CD4-positive, alpha-beta memory T cell (primary cell): ENCODE data around the gene SMPD1. TPM values are rescaled to one million over a fixed set of nuclear protein-coding genes. Genes with fewer than 3 reads are reported as not detected.
A peak's percentile ranks its signal among the peaks of the same experiment; 100 is the strongest.

Experiments
- CTCF ChIA-PET: fragments of 350-600 bp; sonication (Branson Sonifier 250); formaldehyde crosslinking; loops from one replicate; lab custom pipeline; 2021; ENCODE audit warnings: inconsistent platforms; ENCODE audit not compliant: partially characterized antibody; lab: Charles Lee
- POLR2A ChIA-PET: fragments of 350-600 bp; sonication (Branson Sonifier 250); formaldehyde crosslinking; loops from one replicate; lab custom pipeline; 2021; ENCODE audit not compliant: partially characterized antibody; lab: Charles Lee
- DNase-seq, 5 donors: peaks; one replicate each; pipeline versions ENCODE4 v3.0.0 to v3.0.0-alpha.2; 2020 to 2022; ENCODE audit warnings: mixed read lengths in 1 of 5
- H3K27ac ChIP-seq: one replicate; pipeline ENCODE4 v1.7.0; 2013; ENCODE audit warnings: low read depth, low read length
- H3K27me3 ChIP-seq: 2 replicates; pipeline ENCODE4 v1.7.0; 2013; ENCODE audit warnings: mild to moderate bottlenecking, low read length, moderate library complexity; ENCODE audit not compliant: insufficient read depth
- H3K36me3 ChIP-seq: 2 replicates; pipeline ENCODE4 v1.7.0; 2013; ENCODE audit warnings: mild to moderate bottlenecking, low read length, moderate library complexity; ENCODE audit not compliant: insufficient read depth
- H3K4me1 ChIP-seq: 2 replicates; pipeline ENCODE4 v1.7.0; 2013; ENCODE audit warnings: mild to moderate bottlenecking, low read length, moderate library complexity; ENCODE audit not compliant: insufficient read depth
- H3K4me3 ChIP-seq, 2 donors: one replicate each; pipeline ENCODE4 v1.7.0; 2013; ENCODE audit warnings: low read length in 2 of 2, mild to moderate bottlenecking in 1 of 2
- H3K9me3 ChIP-seq, 2 donors: one replicate each; pipeline ENCODE4 v1.7.0; 2013; ENCODE audit warnings: low read length in 2 of 2, control low read depth in 1 of 2; ENCODE audit not compliant: control insufficient read depth in 1 of 2
- H3K27ac Mint-ChIP-seq, 7 donors: one replicate each; pipeline ENCODE4 v1.8.0; 2020 to 2021; ENCODE audit warnings: mixed read lengths in 7 of 7, mild to moderate bottlenecking in 6 of 7, inconsistent platforms in 3 of 7, moderate library complexity in 3 of 7
- H3K27me3 Mint-ChIP-seq, 2 donors: one replicate each; pipeline ENCODE4 v1.8.0; 2020 to 2021; ENCODE audit warnings: mixed read lengths in 2 of 2
- H3K36me3 Mint-ChIP-seq, 2 donors: one replicate each; pipeline ENCODE4 v1.8.0; 2020 to 2021; ENCODE audit warnings: mixed read lengths in 2 of 2, inconsistent platforms in 1 of 2, mild to moderate bottlenecking in 1 of 2
- H3K4me1 Mint-ChIP-seq, 4 donors: one replicate each; pipeline ENCODE4 v1.8.0; 2020 to 2021; ENCODE audit warnings: mixed read lengths in 4 of 4, mild to moderate bottlenecking in 1 of 4
- H3K4me3 Mint-ChIP-seq, 8 donors: one replicate each; pipeline ENCODE4 v1.8.0; 2020 to 2021; ENCODE audit warnings: mixed read lengths in 8 of 8, mild to moderate bottlenecking in 7 of 8, moderate library complexity in 6 of 8, inconsistent platforms in 3 of 8
- H3K9me3 Mint-ChIP-seq, 8 donors: one replicate each; pipeline ENCODE4 v1.8.0; 2020 to 2021; ENCODE audit warnings: mixed read lengths in 8 of 8, mild to moderate bottlenecking in 5 of 8, inconsistent platforms in 3 of 8, moderate library complexity in 1 of 8
- intact Hi-C: fragments of 100-400 bp; cut with micrococcal nuclease; formaldehyde crosslinking; loops from one replicate; pipeline ENCODE4 v1.15.1; 2023
- polyA plus RNA-seq, 2 donors: library from polyadenylated mRNA; unstranded; fragments of 300-500 nt; fragmentation: Illumina TruSeq; gene quantifications; one replicate each; pipeline ENCODE4 v1.2.3, GENCODE V29; 2021
- total RNA-seq, 2 experiments: library from RNA; stranded (reverse); gene quantifications; one replicate each; pipeline ENCODE4 v1.2.3, GENCODE V29; 2021

SMPD1 gene
- total and polyA plus RNA-seq, 4 experiments from 2014 or later = 9.2 to 43.6 (median 25.7) TPM

DNA sequence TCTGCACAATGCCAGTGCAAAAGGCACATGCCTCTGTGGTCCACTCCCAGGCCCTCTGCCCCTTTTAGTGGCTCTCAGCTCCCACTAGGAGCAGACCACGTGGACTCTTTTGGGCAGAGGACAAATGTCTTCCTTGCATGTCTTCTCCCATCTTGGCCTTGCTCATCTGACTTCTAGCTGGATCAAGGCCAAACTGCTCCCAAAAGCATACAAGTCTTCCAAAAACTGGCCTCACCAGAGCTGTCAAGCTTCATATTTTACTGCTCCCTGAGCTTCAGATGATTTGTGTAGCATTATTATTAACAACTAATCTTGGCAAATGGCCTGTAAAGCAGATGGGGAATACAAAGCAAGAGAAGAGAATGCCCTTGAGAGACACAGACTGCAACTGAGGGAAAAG, 6.9 kb downstream of the SMPD1 start:
- no peak overlapping the region for H3K4me3 ChIP-seq
- POLR2A ChIA-PET = interaction anchor here (23.7 kb wide), 1 partner anchor 20 kb away, joined by 503 read pairs; the partner anchor contains the start of gene APBB1
- H3K36me3 ChIP-seq = peaks cover 15% of the 10 kb centered on the region
- H3K9me3 ChIP-seq = no peaks in the 10 kb centered on the region
- Mint-ChIP-seq H3K4me1 (peaks cover 29 to 78% (median 58%) of the 10 kb centered on the region in 4 donors), H3K27ac (peak overlapping the region in 5 of 7 donors; percentile 12 to 68 (median 36)), H3K36me3 (peaks cover 56 to 59% of the 10 kb centered on the region in 2 donors), H3K4me3 (no peak overlapping the region), H3K27me3 (no peaks in the 10 kb centered on the region), H3K9me3 (no peaks in the 10 kb centered on the region)
- H3K27me3 ChIP-seq = no peaks in the 10 kb centered on the region
- peaks cover 37% of the 10 kb centered on the region for H3K4me1 ChIP-seq
- CTCF ChIA-PET = no interaction called here
- H3K27ac ChIP-seq = no peak overlapping the region
- no peak for DNase-seq
- intact Hi-C loops = no loop called here

- Mint-ChIP-seq H3K4me3 (no peak overlapping the region), H3K27ac (peak overlapping the region in 3 of 7 donors; percentile 10 to 44 (median 41)), H3K4me1 (peaks cover 33 to 78% (median 61%) of the 10 kb centered on the region in 4 donors), H3K27me3 (no peaks in the 10 kb centered on the region), H3K9me3 (peaks cover 0 to under 1% (median 0%) of the 10 kb centered on the region in 8 donors), H3K36me3 (peaks cover 54 to 61% of the 10 kb centered on the region in 2 donors)
- intact Hi-C loops = no loop called here
- Histone ChIP-seq H3K4me1 (peaks cover 38% of the 10 kb centered on the region), H3K4me3 (no peak overlapping the region), H3K36me3 (peaks cover 15% of the 10 kb centered on the region), H3K9me3 (no peaks in the 10 kb centered on the region), H3K27ac (no peak overlapping the region), H3K27me3 (no peaks in the 10 kb centered on the region)
- POLR2A ChIA-PET = interaction anchor here (1.5 to 23.7 kb wide), 3 partner anchors 7 to 84 kb away, joined by 3 to 503 read pairs (median 273); partner anchors contain the start of genes APBB1, ARFIP2, SMPD1 and TIMM10B
- CTCF ChIA-PET = no interaction called here
- DNase-seq = no peak
Observed at GRCh38 chr11:6397636-6398035, 7.4 kb downstream of the SMPD1 start.

GRCh38 chr11:6400431-6401345, 10.4 kb downstream of the SMPD1 start:
- H3K36me3 Mint-ChIP-seq = peaks cover 41 to 43% of the 10 kb centered on the region in 2 donors
- intact Hi-C loops = no loop called here
- H3K4me3 Mint-ChIP-seq = peak overlapping the region in 5 of 8 donors; percentile 20 to 70 (median 36)

GRCh38 chr11:6401464-6401863, 11.2 kb downstream of the SMPD1 start:
- no peaks in the 10 kb centered on the region for H3K9me3 ChIP-seq
- no peaks in the 10 kb centered on the region for H3K27me3 ChIP-seq
- peak overlapping the region in 6 of 7 donors; percentile 37 to 99 (median 96) for H3K27ac Mint-ChIP-seq
- H3K27ac ChIP-seq = peak overlapping the region; percentile 69
- peak overlapping the region in 1 of 2 donors; percentile 6 for H3K4me3 ChIP-seq
- peaks cover 34 to 37% of the 10 kb centered on the region in 2 donors for H3K36me3 Mint-ChIP-seq
- DNase-seq = no peak
- peaks cover 0 to 1% (median 0%) of the 10 kb centered on the region in 8 donors for H3K9me3 Mint-ChIP-seq
- ChIA-PET POLR2A (interaction anchor here (0.9 to 23.7 kb wide), 7 partner anchors 11 to 217 kb away, joined by 3 to 503 read pairs (median 23); partner anchors contain the start of genes APBB1, ARFIP2, SMPD1 and TIMM10B), CTCF (interaction anchor here (1.0 to 7.6 kb wide), 11 partner anchors 12 to 336 kb away, joined by 3 to 72 read pairs (median 17); partner anchors contain the start of genes APBB1, HPX and SMPD1)
- peaks cover 15% of the 10 kb centered on the region for H3K36me3 ChIP-seq
- intact Hi-C loops = no loop called here
- H3K4me3 Mint-ChIP-seq = peak overlapping the region in 7 of 8 donors; percentile 17 to 98 (median 80)
- H3K4me1 ChIP-seq = peaks cover 61% of the 10 kb centered on the region
- peaks cover 55 to 94% (median 76%) of the 10 kb centered on the region in 4 donors for H3K4me1 Mint-ChIP-seq
- H3K27me3 Mint-ChIP-seq = no peaks in the 10 kb centered on the region

More at GRCh38 chr11:6400431-6401345, 10.4 kb downstream of the SMPD1 start:
- no peak for DNase-seq
- H3K27me3 Mint-ChIP-seq = no peaks in the 10 kb centered on the region
- Histone ChIP-seq H3K27me3 (no peaks in the 10 kb centered on the region), H3K4me3 (no peak overlapping the region), H3K9me3 (no peaks in the 10 kb centered on the region), H3K36me3 (peaks cover 15% of the 10 kb centered on the region), H3K27ac (no peak overlapping the region), H3K4me1 (peaks cover 54% of the 10 kb centered on the region)
- ChIA-PET POLR2A (interaction anchor here (1.5 to 23.7 kb wide), 3 partner anchors 10 to 38 kb away, joined by 4 to 503 read pairs (median 273); partner anchors contain the start of genes APBB1 and SMPD1), CTCF (interaction anchor here (0.7 to 7.6 kb wide), 10 partner anchors 11 to 107 kb away, joined by 3 to 72 read pairs (median 4); partner anchors contain the start of genes APBB1, HPX and SMPD1)
- peaks cover 0 to 1% (median 0%) of the 10 kb centered on the region in 8 donors for H3K9me3 Mint-ChIP-seq
- H3K27ac Mint-ChIP-seq = peak overlapping the region in 6 of 7 donors; percentile 69 to 99 (median 86)
- peaks cover 49 to 93% (median 74%) of the 10 kb centered on the region in 4 donors for H3K4me1 Mint-ChIP-seq

DNA sequence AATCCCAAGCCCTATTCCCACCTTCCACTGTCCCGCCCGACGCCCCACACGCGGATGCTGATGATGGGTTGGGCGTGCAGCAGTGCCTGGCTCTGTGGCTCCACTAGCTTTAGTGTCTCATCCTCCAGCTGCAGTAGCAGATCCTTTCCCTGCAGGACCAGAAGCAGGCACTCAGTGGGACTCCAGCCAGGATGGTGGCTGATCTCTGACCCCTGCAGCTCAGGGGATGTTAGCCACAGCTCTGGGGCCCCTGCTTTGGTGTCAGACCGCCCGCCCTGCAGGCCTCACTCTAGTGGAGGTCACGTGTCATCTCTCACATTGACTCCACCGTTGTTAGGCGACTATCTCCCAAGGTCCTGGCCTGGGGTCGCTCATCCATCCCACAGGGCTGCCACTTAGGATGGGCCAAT, 11.8 kb downstream of the SMPD1 start:
- Histone ChIP-seq H3K4me1 (peaks cover 67% of the 10 kb centered on the region), H3K9me3 (no peaks in the 10 kb centered on the region), H3K27ac (peak overlapping the region; percentile 69), H3K36me3 (peaks cover 11% of the 10 kb centered on the region), H3K4me3 (peak overlapping the region; percentile 40 to 53), H3K27me3 (no peaks in the 10 kb centered on the region)
- ChIA-PET CTCF (interaction anchor here (1.0 to 7.6 kb wide), 15 partner anchors 12 to 336 kb away, joined by 3 to 72 read pairs (median 6); partner anchors contain the start of genes APBB1, ARFIP2, HPX and SMPD1), POLR2A (interaction anchor here (0.9 to 23.7 kb wide), 14 partner anchors 12 to 344 kb away, joined by 3 to 503 read pairs (median 7); partner anchors contain the start of genes APBB1, ARFIP2, SMPD1 and TIMM10B)
- Mint-ChIP-seq H3K27ac (peak overlapping the region; percentile 96 to 99 (median 97)), H3K27me3 (no peaks in the 10 kb centered on the region), H3K4me3 (peak overlapping the region; percentile 80 to 98 (median 84)), H3K36me3 (peaks cover 30 to 38% of the 10 kb centered on the region in 2 donors), H3K9me3 (peaks cover 0 to 1% (median 0%) of the 10 kb centered on the region in 8 donors), H3K4me1 (peaks cover 60 to 95% (median 78%) of the 10 kb centered on the region in 4 donors)
- DNase-seq = peak in 1 of 5 donors; percentile 63
- intact Hi-C loops = loop anchor here (1.0 kb wide), 4 partner anchors 11 to 41 kb away; partner anchors contain the start of genes APBB1 and SMPD1

DNA sequence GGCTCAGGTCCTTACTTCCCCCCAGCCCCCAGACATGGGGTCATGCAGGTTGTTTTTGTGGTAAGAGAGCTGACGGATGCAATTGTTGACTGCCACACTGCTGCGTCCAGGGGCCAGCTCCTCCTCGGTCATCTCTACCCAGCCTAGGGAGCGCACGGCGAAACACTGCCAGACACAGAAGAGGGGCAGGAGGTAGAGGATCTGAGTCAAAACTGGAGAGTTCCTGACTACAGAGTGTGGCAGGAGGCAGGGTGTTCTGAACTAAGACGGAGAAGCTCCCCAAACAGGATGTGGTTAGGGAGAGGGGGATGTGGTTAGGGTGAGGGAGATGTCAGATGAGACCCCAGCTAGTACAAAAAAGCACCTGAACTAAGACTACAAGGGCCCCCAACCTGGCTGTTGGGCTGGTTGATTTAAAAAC, 12.3 kb downstream of the SMPD1 start:
- peak; percentile 89 to 95 (median 90) for DNase-seq
- Histone ChIP-seq H3K27ac (peak overlapping the region; percentile 69), H3K9me3 (no peaks in the 10 kb centered on the region), H3K4me1 (peaks cover 72% of the 10 kb centered on the region), H3K4me3 (peak overlapping the region; percentile 40 to 53), H3K27me3 (no peaks in the 10 kb centered on the region), H3K36me3 (peaks cover 9% of the 10 kb centered on the region)
- Mint-ChIP-seq H3K36me3 (peaks cover 30 to 38% of the 10 kb centered on the region in 2 donors), H3K27ac (peak overlapping the region; percentile 96 to 99 (median 97)), H3K27me3 (no peaks in the 10 kb centered on the region), H3K9me3 (peaks cover 0 to 1% (median 0%) of the 10 kb centered on the region in 8 donors), H3K4me3 (peak overlapping the region; percentile 80 to 98 (median 84)), H3K4me1 (peaks cover 62 to 98% (median 80%) of the 10 kb centered on the region in 4 donors)
- ChIA-PET POLR2A (interaction anchor here (0.6 to 23.7 kb wide), 20 partner anchors 12 to 344 kb away, joined by 3 to 503 read pairs (median 5); partner anchors contain the start of genes APBB1, ARFIP2, MRPL17 and SMPD1), CTCF (interaction anchor here (0.7 to 7.6 kb wide), 16 partner anchors 9 to 335 kb away, joined by 3 to 72 read pairs (median 6); partner anchors contain the start of genes APBB1, ARFIP2, HPX and SMPD1)
- intact Hi-C loops = loop anchor here (1.0 kb wide), 4 partner anchors 11 to 41 kb away; partner anchors contain the start of genes APBB1 and SMPD1
